Transverse colon (tissue), 3 donors: ENCODE data around the gene C11orf24.

Source experiments
- CTCF ChIP-seq, 5 experiments: fragments of 200-600 bp in 3 of 5; fragments of 450-650 bp in 2 of 5; sonication (generic) in 3 of 5; IDR thresholded peaks; 1 replicate in 2 of 5; 2 replicates in 3 of 5; pipeline ENCODE4 v1.5.1; 2016 to 2017; ENCODE audit warnings: antibody characterized with exemption in 5 of 5, inconsistent platforms in 3 of 5, mild to moderate bottlenecking in 2 of 5, moderate library complexity in 1 of 5
- EP300 ChIP-seq: sonication (generic); formaldehyde crosslinking; IDR thresholded peaks from one replicate; pipeline ENCODE4 v1.6.1; 2017; ENCODE audit warnings: antibody characterized with exemption, low read depth
- POLR2A ChIP-seq: fragments of 450-650 bp; IDR thresholded peaks from one replicate; pipeline ENCODE4 v1.6.1; 2016; ENCODE audit warnings: antibody characterized with exemption, mild to moderate bottlenecking, moderate library complexity

- TF ChIP-seq CTCF (IDR thresholded peaks at IDR 0.05): no peak
- TF ChIP-seq EP300: no peak
- no peak for TF ChIP-seq POLR2A
Observed at GRCh38 chr11:68311160-68312116, 39.7 kb upstream of the C11orf24 start.
